ENCODE measurements around the gene SELENOO.

SELENOO gene

GRCh38 chr22:50220603-50221409, 20.0 kb downstream of the SELENOO start:
- Histone ChIP-seq H3K4me2 (ENCODE audit: low read length, poor library complexity, severe bottlenecking) (no peak overlapping the region), H3K18ac (ENCODE audit: low read depth in 1 of 2, low read length in 2 of 2) (no peak overlapping the region), H4K8ac (ENCODE audit: low read length) (no peak overlapping the region), H3K23ac (ENCODE audit: low read length in 2 of 2) (no peak overlapping the region), H3K4me3 (ENCODE audit: insufficient read depth in 1 of 2, low read depth in 1 of 2, low read length in 2 of 2) (no peak overlapping the region), H3K9ac (ENCODE audit: low read length) (no peak overlapping the region), H2AK5ac (ENCODE audit: low read length, severe bottlenecking) (no peak overlapping the region), H3K27me3 (ENCODE audit: control insufficient read depth in 1 of 2, insufficient read depth in 1 of 2, low read length in 2 of 2) (no peaks in the 10 kb centered on the region), H2AFZ (ENCODE audit: low read depth, low read length) (no peak overlapping the region), H2BK120ac (ENCODE audit: low read depth, low read length) (no peak overlapping the region), H3K14ac (ENCODE audit: low read length in 2 of 2) (no peak overlapping the region), H3K36me3 (ENCODE audit: control insufficient read depth in 1 of 2, insufficient read depth in 2 of 2, low read depth in 1 of 2, low read length in 2 of 2) (peaks cover 92 to 98% of the 10 kb centered on the region in 2 experiments), H3K79me1 (replicated peaks; ENCODE audit: low read length, poor library complexity, severe bottlenecking) (peaks cover 22% of the 10 kb centered on the region), H2BK12ac (ENCODE audit: low read length in 2 of 2) (no peak overlapping the region), H3K4me1 (ENCODE audit: control insufficient read depth, insufficient read depth, low read depth, low read length) (peaks cover 10% of the 10 kb centered on the region), H4K91ac (ENCODE audit: low read length) (peak overlapping the region; percentile 16), H2BK5ac (ENCODE audit: low read depth, low read length, poor library complexity, severe bottlenecking) (no peak overlapping the region), H3K9me3 (ENCODE audit: control insufficient read depth, low read length) (no peaks in the 10 kb centered on the region), H3K27ac (ENCODE audit: low read length, poor library complexity, severe bottlenecking) (no peak overlapping the region), H3K4ac (ENCODE audit: low read depth in 1 of 2, low read length in 2 of 2) (no peak overlapping the region), H2BK15ac (ENCODE audit: low read depth, poor library complexity, severe bottlenecking) (no peak overlapping the region)
- 98% methylated on average over 45 of the region's 45 CpGs for WGBS
- DNase-seq: no peak

GRCh38 chr22:50221410-50222300, 20.8 kb downstream of the SELENOO start:
- Histone ChIP-seq H2BK120ac (ENCODE audit: low read depth, low read length) (no peak overlapping the region), H3K4me3 (ENCODE audit: insufficient read depth in 1 of 2, low read depth in 1 of 2, low read length in 2 of 2) (no peak overlapping the region), H3K36me3 (ENCODE audit: control insufficient read depth in 1 of 2, insufficient read depth in 2 of 2, low read depth in 1 of 2, low read length in 2 of 2) (peaks cover 90 to 98% of the 10 kb centered on the region in 2 experiments), H3K4ac (ENCODE audit: low read depth in 1 of 2, low read length in 2 of 2) (no peak overlapping the region), H3K4me1 (ENCODE audit: control insufficient read depth, insufficient read depth, low read depth, low read length) (peaks cover 10% of the 10 kb centered on the region), H3K18ac (ENCODE audit: low read depth in 1 of 2, low read length in 2 of 2) (no peak overlapping the region), H2AFZ (ENCODE audit: low read depth, low read length) (no peak overlapping the region), H3K27me3 (ENCODE audit: control insufficient read depth in 1 of 2, insufficient read depth in 1 of 2, low read length in 2 of 2) (no peaks in the 10 kb centered on the region), H3K23ac (ENCODE audit: low read length in 2 of 2) (no peak overlapping the region), H3K27ac (ENCODE audit: low read length, poor library complexity, severe bottlenecking) (no peak overlapping the region), H3K4me2 (ENCODE audit: low read length, poor library complexity, severe bottlenecking) (no peak overlapping the region), H2BK15ac (ENCODE audit: low read depth, poor library complexity, severe bottlenecking) (no peak overlapping the region), H3K14ac (ENCODE audit: low read length in 2 of 2) (no peak overlapping the region), H2BK5ac (ENCODE audit: low read depth, low read length, poor library complexity, severe bottlenecking) (no peak overlapping the region), H4K8ac (ENCODE audit: low read length) (no peak overlapping the region), H3K9ac (ENCODE audit: low read length) (no peak overlapping the region), H3K9me3 (ENCODE audit: control insufficient read depth, low read length) (no peaks in the 10 kb centered on the region), H3K79me1 (replicated peaks; ENCODE audit: low read length, poor library complexity, severe bottlenecking) (peaks cover 27% of the 10 kb centered on the region), H2AK5ac (ENCODE audit: low read length, severe bottlenecking) (no peak overlapping the region), H4K91ac (ENCODE audit: low read length) (no peak overlapping the region), H2BK12ac (ENCODE audit: low read length in 2 of 2) (no peak overlapping the region)
- no peak for DNase-seq
- WGBS: 95% methylated on average over 19 of the region's 19 CpGs

GRCh38 chr22:50222508-50222907, 21.7 kb downstream of the SELENOO start:
- H2BK15ac ChIP-seq (ENCODE audit: low read depth, poor library complexity, severe bottlenecking): no peak overlapping the region
- no peak overlapping the region for H3K14ac ChIP-seq (ENCODE audit: low read length in 2 of 2)
- WGBS: 93% methylated on average over 8 of the region's 8 CpGs
- H3K79me1 ChIP-seq (replicated peaks; ENCODE audit: low read length, poor library complexity, severe bottlenecking): peaks cover 27% of the 10 kb centered on the region
- no peak overlapping the region for H4K91ac ChIP-seq (ENCODE audit: low read length)
- no peak overlapping the region for H2BK5ac ChIP-seq (ENCODE audit: low read depth, low read length, poor library complexity, severe bottlenecking)
- no peak overlapping the region for H4K8ac ChIP-seq (ENCODE audit: low read length)
- H3K23ac ChIP-seq (ENCODE audit: low read length in 2 of 2): no peak overlapping the region
- no peaks in the 10 kb centered on the region for H3K27me3 ChIP-seq (ENCODE audit: control insufficient read depth in 1 of 2, insufficient read depth in 1 of 2, low read length in 2 of 2)
- no peak overlapping the region for H3K4me3 ChIP-seq (ENCODE audit: insufficient read depth in 1 of 2, low read depth in 1 of 2, low read length in 2 of 2)
- peaks cover 10% of the 10 kb centered on the region for H3K4me1 ChIP-seq (ENCODE audit: control insufficient read depth, insufficient read depth, low read depth, low read length)
- H2AFZ ChIP-seq (ENCODE audit: low read depth, low read length): no peak overlapping the region
- H3K4ac ChIP-seq (ENCODE audit: low read depth in 1 of 2, low read length in 2 of 2): no peak overlapping the region
- no peak overlapping the region for H2BK12ac ChIP-seq (ENCODE audit: low read length in 2 of 2)
- peaks cover 88 to 98% of the 10 kb centered on the region in 2 experiments for H3K36me3 ChIP-seq (ENCODE audit: control insufficient read depth in 1 of 2, insufficient read depth in 2 of 2, low read depth in 1 of 2, low read length in 2 of 2)
- H3K18ac ChIP-seq (ENCODE audit: low read depth in 1 of 2, low read length in 2 of 2): no peak overlapping the region
- DNase-seq: no peak
- H3K9ac ChIP-seq (ENCODE audit: low read length): no peak overlapping the region
- H2BK120ac ChIP-seq (ENCODE audit: low read depth, low read length): no peak overlapping the region
- no peak overlapping the region for H3K4me2 ChIP-seq (ENCODE audit: low read length, poor library complexity, severe bottlenecking)
- H3K9me3 ChIP-seq (ENCODE audit: control insufficient read depth, low read length): no peaks in the 10 kb centered on the region
- no peak overlapping the region for H3K27ac ChIP-seq (ENCODE audit: low read length, poor library complexity, severe bottlenecking)
- H2AK5ac ChIP-seq (ENCODE audit: low read length, severe bottlenecking): no peak overlapping the region

- Histone ChIP-seq H2BK5ac (ENCODE audit: low read depth, low read length, poor library complexity, severe bottlenecking) (no peak overlapping the region), H3K4me3 (ENCODE audit: insufficient read depth in 1 of 2, low read depth in 1 of 2, low read length in 2 of 2) (no peak overlapping the region), H3K18ac (ENCODE audit: low read depth in 1 of 2, low read length in 2 of 2) (no peak overlapping the region), H2BK120ac (ENCODE audit: low read depth, low read length) (no peak overlapping the region), H2BK12ac (ENCODE audit: low read length in 2 of 2) (no peak overlapping the region), H3K4me1 (ENCODE audit: control insufficient read depth, insufficient read depth, low read depth, low read length) (peaks cover 9% of the 10 kb centered on the region), H4K8ac (ENCODE audit: low read length) (no peak overlapping the region), H3K9ac (ENCODE audit: low read length) (no peak overlapping the region), H3K23ac (ENCODE audit: low read length in 2 of 2) (no peak overlapping the region), H3K36me3 (ENCODE audit: control insufficient read depth in 1 of 2, insufficient read depth in 2 of 2, low read depth in 1 of 2, low read length in 2 of 2) (peaks cover 73 to 98% of the 10 kb centered on the region in 2 experiments), H3K4me2 (ENCODE audit: low read length, poor library complexity, severe bottlenecking) (no peak overlapping the region), H2AK5ac (ENCODE audit: low read length, severe bottlenecking) (no peak overlapping the region), H4K91ac (ENCODE audit: low read length) (no peak overlapping the region), H3K27me3 (ENCODE audit: control insufficient read depth in 1 of 2, insufficient read depth in 1 of 2, low read length in 2 of 2) (no peaks in the 10 kb centered on the region), H3K9me3 (ENCODE audit: control insufficient read depth, low read length) (no peaks in the 10 kb centered on the region), H3K79me1 (replicated peaks; ENCODE audit: low read length, poor library complexity, severe bottlenecking) (peaks cover 38% of the 10 kb centered on the region), H3K4ac (ENCODE audit: low read depth in 1 of 2, low read length in 2 of 2) (no peak overlapping the region), H2BK15ac (ENCODE audit: low read depth, poor library complexity, severe bottlenecking) (no peak overlapping the region), H2AFZ (ENCODE audit: low read depth, low read length) (no peak overlapping the region), H3K14ac (ENCODE audit: low read length in 2 of 2) (no peak overlapping the region), H3K27ac (ENCODE audit: low read length, poor library complexity, severe bottlenecking) (no peak overlapping the region)
- 95% methylated on average over 16 of the region's 16 CpGs for WGBS
- DNase-seq: no peak
These were observed 23.3 kb downstream of the SELENOO start for GRCh38 chr22:50224071-50224470.
